ENCODE measurements around the gene LRRC43. TPM values are rescaled to one million over a fixed set of nuclear protein-coding genes. Genes with fewer than 3 reads are reported as not detected.

The LRRC43 gene
- total RNA-seq, 1 donor from 2014 or later: 3.0 TPM

- Mint-ChIP-seq H3K27me3 (peaks cover 4% of the 10 kb centered on the region), H3K27ac (no peak overlapping the region), H3K4me1 (ENCODE audit: unreplicated experiment) (peaks cover 6% of the 10 kb centered on the region), H3K9me3 (no peaks in the 10 kb centered on the region), H3K4me3 (no peak overlapping the region), H3K36me3 (peaks cover 3% of the 10 kb centered on the region)
- no peak for DNase-seq (ENCODE audit: extremely low spot score, unreplicated experiment)
- TF ChIP-seq, protein P1, sequence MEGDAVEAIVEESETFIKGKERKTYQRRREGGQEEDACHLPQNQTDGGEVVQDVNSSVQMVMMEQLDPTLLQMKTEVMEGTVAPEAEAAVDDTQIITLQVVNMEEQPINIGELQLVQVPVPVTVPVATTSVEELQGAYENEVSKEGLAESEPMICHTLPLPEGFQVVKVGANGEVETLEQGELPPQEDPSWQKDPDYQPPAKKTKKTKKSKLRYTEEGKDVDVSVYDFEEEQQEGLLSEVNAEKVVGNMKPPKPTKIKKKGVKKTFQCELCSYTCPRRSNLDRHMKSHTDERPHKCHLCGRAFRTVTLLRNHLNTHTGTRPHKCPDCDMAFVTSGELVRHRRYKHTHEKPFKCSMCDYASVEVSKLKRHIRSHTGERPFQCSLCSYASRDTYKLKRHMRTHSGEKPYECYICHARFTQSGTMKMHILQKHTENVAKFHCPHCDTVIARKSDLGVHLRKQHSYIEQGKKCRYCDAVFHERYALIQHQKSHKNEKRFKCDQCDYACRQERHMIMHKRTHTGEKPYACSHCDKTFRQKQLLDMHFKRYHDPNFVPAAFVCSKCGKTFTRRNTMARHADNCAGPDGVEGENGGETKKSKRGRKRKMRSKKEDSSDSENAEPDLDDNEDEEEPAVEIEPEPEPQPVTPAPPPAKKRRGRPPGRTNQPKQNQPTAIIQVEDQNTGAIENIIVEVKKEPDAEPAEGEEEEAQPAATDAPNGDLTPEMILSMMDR (conservative IDR thresholded peaks at IDR 0.05): no peak
These were observed 34.3 kb upstream of the LRRC43 start for GRCh38 chr12:122148657-122149056.

GRCh38 chr12:122150127-122150681 is 32.7 kb upstream of the LRRC43 start:
- no peak for DNase-seq (ENCODE audit: extremely low spot score, unreplicated experiment)
- Mint-ChIP-seq H3K4me1 (ENCODE audit: unreplicated experiment) (peaks cover 6% of the 10 kb centered on the region), H3K36me3 (no peaks in the 10 kb centered on the region), H3K9me3 (no peaks in the 10 kb centered on the region), H3K27ac (no peak overlapping the region), H3K4me3 (no peak overlapping the region), H3K27me3 (peaks cover 8% of the 10 kb centered on the region)
- TF ChIP-seq, protein P1 (conservative IDR thresholded peaks at IDR 0.05): no peak

DNA sequence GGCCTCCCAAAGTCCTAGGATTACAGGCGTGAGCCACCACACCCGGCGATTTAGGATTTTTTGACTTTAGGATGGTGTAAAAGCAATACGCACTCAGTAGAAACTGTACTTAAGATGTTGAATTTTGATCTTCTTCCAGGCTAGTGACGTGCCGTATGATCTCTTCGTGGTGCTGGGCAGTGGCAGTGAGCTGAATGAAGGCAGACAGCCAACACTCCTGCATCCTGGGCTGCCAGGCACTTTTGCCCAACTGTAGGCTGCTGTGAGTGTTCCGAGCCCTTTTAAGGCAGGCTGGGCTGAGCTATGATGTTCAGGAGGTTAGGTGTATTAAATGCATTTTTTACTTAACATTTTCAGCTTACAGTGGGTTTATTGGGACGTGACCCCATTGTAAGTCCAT is 30.2 kb upstream of the LRRC43 start:
- no peaks in the 10 kb centered on the region for H3K36me3 Mint-ChIP-seq
- no peak overlapping the region for H3K27ac Mint-ChIP-seq
- H3K9me3 Mint-ChIP-seq: no peaks in the 10 kb centered on the region
- TF ChIP-seq, protein P1 (conservative IDR thresholded peaks at IDR 0.05): no peak
- peaks cover 6% of the 10 kb centered on the region for H3K4me1 Mint-ChIP-seq (ENCODE audit: unreplicated experiment)
- no peak overlapping the region for H3K4me3 Mint-ChIP-seq
- peaks cover 17% of the 10 kb centered on the region for H3K27me3 Mint-ChIP-seq
- no peak for DNase-seq (ENCODE audit: extremely low spot score, unreplicated experiment)

- Mint-ChIP-seq H3K27ac (no peak overlapping the region), H3K4me1 (ENCODE audit: unreplicated experiment) (no peaks in the 10 kb centered on the region), H3K4me3 (no peak overlapping the region), H3K27me3 (peaks cover 17% of the 10 kb centered on the region), H3K9me3 (no peaks in the 10 kb centered on the region), H3K36me3 (no peaks in the 10 kb centered on the region)
- TF ChIP-seq, protein P1 (conservative IDR thresholded peaks at IDR 0.05): no peak
- no peak for DNase-seq (ENCODE audit: extremely low spot score, unreplicated experiment)
These were observed 27.2 kb upstream of the LRRC43 start for GRCh38 chr12:122155705-122156104.

DNA sequence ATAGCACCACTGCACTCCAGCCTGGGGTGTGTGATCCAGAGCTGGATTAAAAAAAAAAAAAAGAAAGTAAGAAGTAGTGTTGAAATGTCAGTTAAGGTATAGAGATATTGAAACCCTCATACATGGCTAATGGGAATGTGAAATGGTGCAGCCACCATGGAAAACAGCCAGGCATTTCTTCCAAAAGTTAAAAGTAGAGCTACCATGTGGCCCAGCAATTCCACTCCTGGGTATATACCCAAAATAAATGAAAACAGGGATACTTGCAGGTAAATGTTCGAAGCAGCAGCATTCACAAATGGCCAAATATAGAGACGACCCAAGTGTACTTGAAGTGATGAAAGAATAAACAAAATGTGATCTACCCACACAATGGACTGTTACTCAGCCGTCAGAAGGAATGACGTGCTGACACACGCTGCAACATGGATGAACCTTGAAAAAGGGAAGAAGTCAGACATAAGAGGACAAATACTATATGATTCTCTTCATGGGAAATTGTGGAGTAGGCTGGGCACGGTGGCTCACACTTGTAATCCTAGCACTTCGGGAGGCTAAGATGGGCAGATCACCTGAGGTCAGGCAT is 24.1 kb upstream of the LRRC43 start:
- Mint-ChIP-seq H3K27me3 (peaks cover 13% of the 10 kb centered on the region), H3K4me3 (no peak overlapping the region), H3K36me3 (no peaks in the 10 kb centered on the region), H3K9me3 (no peaks in the 10 kb centered on the region), H3K4me1 (ENCODE audit: unreplicated experiment) (no peaks in the 10 kb centered on the region), H3K27ac (no peak overlapping the region)
- TF ChIP-seq, protein P1 (conservative IDR thresholded peaks at IDR 0.05): no peak
- no peak for DNase-seq (ENCODE audit: extremely low spot score, unreplicated experiment)
